GM12873 (cell line): ENCODE results near the gene PI4KB.

Experiments used
- CTCF ChIP-seq: IDR thresholded peaks from 2 replicates; pipeline ENCODE4 v1.5.1; 2012; ENCODE audit warnings: low read depth, mild to moderate bottlenecking, moderate library complexity, low read length, control low read depth; ENCODE audit not compliant: insufficient read depth; ENCODE audit errors: missing control alignments

The PI4KB gene

GRCh38 chr1:151277249-151277648 is 50.0 kb downstream of the PI4KB start:
- TF ChIP-seq CTCF, result no peak

DNA sequence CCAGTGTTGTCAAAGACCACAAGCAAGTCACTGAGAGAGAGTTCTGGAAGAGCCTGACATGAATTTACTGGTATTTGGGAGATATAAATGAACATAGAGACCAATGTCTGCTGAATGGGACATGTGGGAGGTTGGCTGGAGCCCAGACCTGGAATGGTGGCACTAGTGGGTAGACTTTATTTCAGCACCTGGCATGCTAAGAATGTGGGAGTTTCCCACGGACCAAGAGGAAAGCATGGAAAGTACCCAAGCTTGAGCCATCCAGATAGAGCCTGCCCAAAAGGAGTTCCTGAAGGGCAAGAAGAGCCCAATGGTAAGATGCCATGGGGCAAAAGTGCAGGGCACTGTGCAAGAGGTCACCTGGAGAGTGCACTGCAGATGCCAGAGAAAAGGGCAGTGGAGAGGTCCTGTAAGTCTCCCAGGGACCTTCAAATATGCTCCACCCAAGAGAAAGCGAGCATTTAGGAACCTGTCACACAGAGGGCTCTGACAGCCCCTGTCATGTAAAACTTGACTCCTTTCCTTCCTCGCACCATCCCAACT is 53.2 kb downstream of the PI4KB start:
- TF ChIP-seq CTCF, result no peak

DNA sequence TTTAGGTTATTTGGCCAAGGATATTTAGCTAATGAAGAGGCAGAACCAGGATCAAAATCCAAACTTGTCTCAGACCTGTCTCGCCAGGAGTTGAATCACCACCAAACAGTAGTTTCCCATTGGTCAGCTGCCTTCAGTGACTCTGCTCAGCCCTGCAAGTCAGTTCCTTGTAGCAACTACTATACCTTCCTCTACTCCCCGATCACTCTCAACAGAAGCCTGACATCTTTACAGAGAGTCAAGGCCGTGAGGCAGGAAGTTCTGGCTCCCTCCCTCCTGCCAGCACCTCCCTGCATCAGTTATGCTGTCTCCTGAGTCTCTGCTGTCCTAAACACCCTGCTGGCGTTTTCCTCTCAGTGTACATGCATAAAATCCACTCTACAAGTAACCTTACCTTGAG is 59.5 kb downstream of the PI4KB start:
- TF ChIP-seq CTCF, result no peak

- TF ChIP-seq CTCF, result no peak
These were observed 60.4 kb downstream of the PI4KB start for GRCh38 chr1:151266821-151267220.

DNA sequence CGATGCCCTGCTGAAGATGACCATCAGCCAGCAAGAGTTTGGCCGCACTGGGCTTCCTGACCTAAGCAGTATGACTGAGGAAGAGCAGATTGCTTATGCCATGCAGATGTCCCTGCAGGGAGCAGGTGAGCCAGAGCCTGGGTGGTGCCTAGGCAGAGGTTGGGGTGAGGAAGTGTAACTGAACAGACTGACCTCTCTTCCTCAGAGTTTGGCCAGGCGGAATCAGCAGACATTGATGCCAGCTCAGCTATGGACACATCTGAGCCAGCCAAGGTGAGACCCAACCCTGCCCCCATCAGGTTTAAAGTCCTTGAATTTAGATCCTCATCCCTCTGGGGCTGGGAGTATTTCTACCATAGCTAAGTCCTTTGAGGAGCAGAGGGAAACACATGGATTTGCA is 60.9 kb downstream of the PI4KB start:
- TF ChIP-seq CTCF, result no peak

DNA sequence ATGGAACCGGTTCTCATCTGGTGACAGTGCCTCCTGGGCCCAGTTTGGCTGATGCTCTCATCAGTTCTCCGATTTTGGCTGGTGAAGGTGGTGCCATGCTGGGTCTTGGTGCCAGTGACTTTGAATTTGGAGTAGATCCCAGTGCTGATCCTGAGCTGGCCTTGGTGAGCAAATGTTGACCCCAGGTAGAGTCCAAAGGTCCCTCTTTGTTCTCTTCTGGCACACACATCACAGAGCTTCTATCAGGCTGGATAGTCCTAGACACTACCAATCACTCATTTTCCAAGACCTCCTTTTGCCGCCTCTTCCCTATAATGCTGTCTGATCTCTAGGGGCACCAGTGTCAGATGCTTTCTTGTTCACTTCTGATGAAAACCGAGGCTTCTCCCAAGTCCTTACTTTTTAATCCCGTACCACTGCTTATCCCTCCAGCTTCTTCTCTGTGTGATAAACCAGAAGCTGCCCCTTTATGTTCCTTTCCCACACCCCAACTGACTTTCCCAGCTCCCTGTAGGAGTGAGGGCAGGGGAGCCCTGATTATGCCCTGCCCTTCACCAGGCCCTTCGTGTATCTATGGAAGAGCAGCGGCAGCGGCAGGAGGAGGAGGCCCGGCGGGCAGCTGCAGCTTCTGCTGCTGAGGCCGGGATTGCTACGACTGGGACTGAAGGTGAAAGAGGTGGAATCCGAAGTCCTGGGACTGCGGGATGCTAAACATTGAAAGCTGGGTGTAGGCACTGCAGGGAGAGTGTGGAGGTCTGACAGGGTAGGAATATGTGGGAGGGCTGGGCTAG is 61.6 kb downstream of the PI4KB start:
- no peak for TF ChIP-seq CTCF

- no peak for TF ChIP-seq CTCF
These were observed 67.9 kb downstream of the PI4KB start for GRCh38 chr1:151259351-151259750.
